IPS-11a (cell line): ENCODE data around the gene TMEM72.

Source experiments
- H3K4me3 ChIP-seq: one replicate; pipeline ENCODE4 v1.5.1; 2013; ENCODE audit warnings: low read depth, low read length, control low read depth

TMEM72 gene

GRCh38 chr10:44966129-44966815 is 55.1 kb downstream of the TMEM72 start:
- no peak overlapping the region for H3K4me3 ChIP-seq

GRCh38 chr10:44966816-44967509 is 55.8 kb downstream of the TMEM72 start:
- H3K4me3 ChIP-seq: no peak overlapping the region

- H3K4me3 ChIP-seq: no peak overlapping the region
Measured at GRCh38 chr10:44967616-44968015, 56.5 kb downstream of the TMEM72 start.

- no peak overlapping the region for H3K4me3 ChIP-seq
Measured at GRCh38 chr10:44968091-44968490, 57.0 kb downstream of the TMEM72 start.

GRCh38 chr10:44968500-44969400 is 57.6 kb downstream of the TMEM72 start:
- no peak overlapping the region for H3K4me3 ChIP-seq

- no peak overlapping the region for H3K4me3 ChIP-seq
Measured at GRCh38 chr10:44969854-44970253, 58.7 kb downstream of the TMEM72 start.

- H3K4me3 ChIP-seq: no peak overlapping the region
Measured at GRCh38 chr10:44970812-44971395, 59.8 kb downstream of the TMEM72 start.

GRCh38 chr10:44971434-44971833 is 60.3 kb downstream of the TMEM72 start:
- no peak overlapping the region for H3K4me3 ChIP-seq

- H3K4me3 ChIP-seq: no peak overlapping the region
Measured at GRCh38 chr10:44971935-44972757, 61.0 kb downstream of the TMEM72 start.

GRCh38 chr10:44972874-44973306 is 61.8 kb downstream of the TMEM72 start:
- no peak overlapping the region for H3K4me3 ChIP-seq

- no peak overlapping the region for H3K4me3 ChIP-seq
Measured at GRCh38 chr10:44973323-44974081, 62.4 kb downstream of the TMEM72 start.

- H3K4me3 ChIP-seq: no peak overlapping the region
Measured at GRCh38 chr10:44974082-44974627, 63.0 kb downstream of the TMEM72 start.

GRCh38 chr10:44974628-44975430 is 63.7 kb downstream of the TMEM72 start:
- H3K4me3 ChIP-seq: peak overlapping the region; percentile 45

- H3K4me3 ChIP-seq: no peak overlapping the region
Measured at GRCh38 chr10:44975431-44976331, 64.5 kb downstream of the TMEM72 start.

GRCh38 chr10:44976352-44977198 is 65.4 kb downstream of the TMEM72 start:
- no peak overlapping the region for H3K4me3 ChIP-seq
